Neural cell (in vitro differentiated cells): ENCODE results near the gene TRMT1. TPM values are rescaled to one million over a fixed set of nuclear protein-coding genes. Genes with fewer than 3 reads are reported as not detected.

Experiments
- H2AFZ ChIP-seq: fragments of 200-600, 300-800 bp; sonication (generic), shearing (Covaris generic); 2 replicates; pipeline ENCODE4 v1.6.0; 2014; ENCODE audit warnings: low read depth, mild to moderate bottlenecking, antibody characterized with exemption, low read length, moderate library complexity
- H3F3A ChIP-seq: fragments of 200-600 bp; shearing (Covaris generic); 2 replicates; pipeline ENCODE4 v1.6.1; 2016; ENCODE audit warnings: mild to moderate bottlenecking, moderate library complexity, mixed read lengths, antibody characterized with exemption, low read length; ENCODE audit not compliant: insufficient read depth, poor library complexity, severe bottlenecking
- H3K27ac ChIP-seq: fragments of 200-600, 300-800 bp; sonication (generic), shearing (Covaris generic); 2 replicates; pipeline ENCODE4 v1.5.1; 2014; ENCODE audit warnings: mild to moderate bottlenecking, low read length, moderate library complexity
- H3K27me3 ChIP-seq: fragments of 300-800, 200-600 bp; sonication (generic), shearing (Covaris generic); 2 replicates; pipeline ENCODE4 v1.6.0; 2014; ENCODE audit warnings: mild to moderate bottlenecking, low read depth, low read length, moderate library complexity; ENCODE audit not compliant: insufficient read depth
- H3K36me3 ChIP-seq: fragments of 300-800, 200-600 bp; sonication (generic), shearing (Covaris generic); 2 replicates; pipeline ENCODE4 v1.5.1; 2014; ENCODE audit warnings: mild to moderate bottlenecking, antibody characterized with exemption, low read length, moderate library complexity; ENCODE audit not compliant: insufficient read depth
- H3K4me2 ChIP-seq: fragments of 300-800, 200-600 bp; sonication (generic), shearing (Covaris generic); 2 replicates; pipeline ENCODE4 v1.6.0; 2014; ENCODE audit warnings: mild to moderate bottlenecking, low read length
- H3K4me3 ChIP-seq: fragments of 300-800, 200-600 bp; sonication (generic), shearing (Covaris generic); 2 replicates; pipeline ENCODE4 v1.5.1; 2014; ENCODE audit warnings: mild to moderate bottlenecking, low read length, moderate library complexity
- H3K79me2 ChIP-seq: fragments of 200-600 bp; shearing (Covaris generic); replicated peaks from 2 replicates; pipeline ENCODE4 v1.6.0; 2014; ENCODE audit warnings: mild to moderate bottlenecking, low read length, moderate library complexity; ENCODE audit not compliant: insufficient read depth
- H3K9ac ChIP-seq: fragments of 300-800, 200-600 bp; sonication (generic), shearing (Covaris generic); 2 replicates; pipeline ENCODE4 v1.6.1; 2016; ENCODE audit warnings: mild to moderate bottlenecking, low read length, mixed read lengths
- H3K9me2 ChIP-seq: fragments of 200-600 bp; shearing (Covaris generic); 2 replicates; pipeline ENCODE4 v1.6.1; 2016; ENCODE audit warnings: mild to moderate bottlenecking, low read length, mixed read lengths; ENCODE audit not compliant: insufficient read depth
- H3K9me3 ChIP-seq: fragments of 200-600, 300-800 bp; sonication (generic), shearing (Covaris generic); 2 replicates; pipeline ENCODE4 v1.6.1; 2016; ENCODE audit warnings: mild to moderate bottlenecking, mixed run types, low read length, moderate library complexity, mixed read lengths
- H4K20me1 ChIP-seq: fragments of 200-600 bp; shearing (Covaris generic); 2 replicates; pipeline ENCODE4 v1.6.1; 2016; ENCODE audit warnings: mild to moderate bottlenecking, mixed run types; ENCODE audit not compliant: insufficient read depth
- CTCF ChIP-seq: fragments of 450-650 bp; IDR thresholded peaks from 2 replicates; pipeline ENCODE4 v1.5.1; 2014; ENCODE audit warnings: antibody characterized with exemption, mild to moderate bottlenecking, moderate library complexity; ENCODE audit not compliant: poor library complexity, severe bottlenecking
- EP300 ChIP-seq: fragments of 450-650 bp; conservative IDR thresholded peaks from 2 replicates; pipeline ENCODE4 v1.6.1; 2014; ENCODE audit warnings: antibody characterized with exemption, mild to moderate bottlenecking, moderate library complexity; ENCODE audit not compliant: poor library complexity, severe bottlenecking
- EZH2 ChIP-seq: fragments of 200-600, 300-800 bp; shearing (Covaris generic), sonication (generic); IDR thresholded peaks from 2 replicates; pipeline ENCODE4 v1.6.1; 2014; ENCODE audit warnings: antibody characterized with exemption, low read length, borderline replicate concordance, mild to moderate bottlenecking; ENCODE audit not compliant: insufficient read depth, poor library complexity, severe bottlenecking
- MXI1 ChIP-seq: fragments of 450-650 bp; conservative IDR thresholded peaks from 2 replicates; pipeline ENCODE4 v1.6.1; 2014; ENCODE audit warnings: antibody characterized with exemption, mild to moderate bottlenecking; ENCODE audit not compliant: poor library complexity, severe bottlenecking
- POLR2AphosphoS5 ChIP-seq: IDR thresholded peaks from 2 replicates; pipeline ENCODE4 v1.6.1; 2012
- RAD21 ChIP-seq: fragments of 450-650 bp; conservative IDR thresholded peaks from 2 replicates; pipeline ENCODE4 v1.6.1; 2014; ENCODE audit warnings: antibody characterized with exemption, mild to moderate bottlenecking, moderate library complexity
- SMC3 ChIP-seq: fragments of 450-650 bp; conservative IDR thresholded peaks from 2 replicates; pipeline ENCODE4 v1.6.1; 2014; ENCODE audit warnings: antibody characterized with exemption, mild to moderate bottlenecking, moderate library complexity; ENCODE audit not compliant: poor library complexity
- TAF1 ChIP-seq: IDR thresholded peaks from 2 replicates; pipeline ENCODE4 v1.6.1; 2012; ENCODE audit warnings: low read depth
- polyA plus RNA-seq: library from polyadenylated mRNA; depleted of rRNA; stranded (reverse); fragments of >200 nt; gene quantifications from 2 replicates; pipeline ENCODE4 v1.2.3, GENCODE V29; 2014
- TF ChIP-seq, protein P1 (sequence below): IDR thresholded peaks from 2 replicates; pipeline ENCODE4 v1.6.1; 2012; ENCODE audit warnings: borderline replicate concordance

The TRMT1 gene
- polyA plus RNA-seq, 1 donor from 2014 or later: 94.4 TPM

GRCh38 chr19:13085666-13086065 is 30.9 kb downstream of the TRMT1 start:
- no peaks in the 10 kb centered on the region for H4K20me1 ChIP-seq
- H2AFZ ChIP-seq: no peak overlapping the region
- H3K4me3 ChIP-seq: no peak overlapping the region
- no peaks in the 10 kb centered on the region for H3K79me2 ChIP-seq
- no peaks in the 10 kb centered on the region for H3K9me3 ChIP-seq
- TF ChIP-seq CTCF (no peak), POLR2AphosphoS5 (no peak), SMC3 (no peak), MXI1 (no peak), EP300 (no peak), RAD21 (no peak), TAF1 (no peak), EZH2 (no peak)
- TF ChIP-seq, protein P1, sequence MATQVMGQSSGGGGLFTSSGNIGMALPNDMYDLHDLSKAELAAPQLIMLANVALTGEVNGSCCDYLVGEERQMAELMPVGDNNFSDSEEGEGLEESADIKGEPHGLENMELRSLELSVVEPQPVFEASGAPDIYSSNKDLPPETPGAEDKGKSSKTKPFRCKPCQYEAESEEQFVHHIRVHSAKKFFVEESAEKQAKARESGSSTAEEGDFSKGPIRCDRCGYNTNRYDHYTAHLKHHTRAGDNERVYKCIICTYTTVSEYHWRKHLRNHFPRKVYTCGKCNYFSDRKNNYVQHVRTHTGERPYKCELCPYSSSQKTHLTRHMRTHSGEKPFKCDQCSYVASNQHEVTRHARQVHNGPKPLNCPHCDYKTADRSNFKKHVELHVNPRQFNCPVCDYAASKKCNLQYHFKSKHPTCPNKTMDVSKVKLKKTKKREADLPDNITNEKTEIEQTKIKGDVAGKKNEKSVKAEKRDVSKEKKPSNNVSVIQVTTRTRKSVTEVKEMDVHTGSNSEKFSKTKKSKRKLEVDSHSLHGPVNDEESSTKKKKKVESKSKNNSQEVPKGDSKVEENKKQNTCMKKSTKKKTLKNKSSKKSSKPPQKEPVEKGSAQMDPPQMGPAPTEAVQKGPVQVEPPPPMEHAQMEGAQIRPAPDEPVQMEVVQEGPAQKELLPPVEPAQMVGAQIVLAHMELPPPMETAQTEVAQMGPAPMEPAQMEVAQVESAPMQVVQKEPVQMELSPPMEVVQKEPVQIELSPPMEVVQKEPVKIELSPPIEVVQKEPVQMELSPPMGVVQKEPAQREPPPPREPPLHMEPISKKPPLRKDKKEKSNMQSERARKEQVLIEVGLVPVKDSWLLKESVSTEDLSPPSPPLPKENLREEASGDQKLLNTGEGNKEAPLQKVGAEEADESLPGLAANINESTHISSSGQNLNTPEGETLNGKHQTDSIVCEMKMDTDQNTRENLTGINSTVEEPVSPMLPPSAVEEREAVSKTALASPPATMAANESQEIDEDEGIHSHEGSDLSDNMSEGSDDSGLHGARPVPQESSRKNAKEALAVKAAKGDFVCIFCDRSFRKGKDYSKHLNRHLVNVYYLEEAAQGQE: no peak
- no peaks in the 10 kb centered on the region for H3K27me3 ChIP-seq
- no peak overlapping the region for H3K27ac ChIP-seq
- H3K36me3 ChIP-seq: no peaks in the 10 kb centered on the region
- H3F3A ChIP-seq: no peaks in the 10 kb centered on the region
- H3K4me2 ChIP-seq: no peak overlapping the region
- H3K9me2 ChIP-seq: no peaks in the 10 kb centered on the region
- H3K9ac ChIP-seq: no peak overlapping the region

DNA sequence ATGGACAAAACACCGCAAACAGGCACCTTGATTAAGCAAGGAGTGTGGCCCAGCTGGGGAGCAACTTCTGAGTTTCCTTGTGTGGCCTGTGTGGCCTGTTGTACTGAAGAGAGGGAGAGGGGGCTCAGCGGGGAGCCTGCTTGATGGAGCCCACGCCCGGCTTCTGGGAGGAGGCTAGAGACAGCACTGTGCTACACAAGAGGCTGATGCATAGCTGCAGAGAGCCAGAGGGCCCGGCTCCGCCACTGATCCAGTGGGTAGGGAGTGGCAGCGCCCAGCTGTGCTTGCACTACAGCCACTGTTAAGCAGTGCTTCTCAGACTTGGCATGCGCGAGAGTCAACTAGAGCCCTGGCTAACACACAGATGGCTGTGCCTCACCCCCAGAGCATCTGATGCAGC is 32.9 kb downstream of the TRMT1 start:
- no peaks in the 10 kb centered on the region for H4K20me1 ChIP-seq
- H3F3A ChIP-seq: no peaks in the 10 kb centered on the region
- no peaks in the 10 kb centered on the region for H3K36me3 ChIP-seq
- H3K4me3 ChIP-seq: no peak overlapping the region
- no peak overlapping the region for H3K27ac ChIP-seq
- no peaks in the 10 kb centered on the region for H3K27me3 ChIP-seq
- no peak for TF ChIP-seq EZH2
- no peak for TF ChIP-seq MXI1
- TF ChIP-seq POLR2AphosphoS5: no peak
- no peak for TF ChIP-seq EP300
- TF ChIP-seq RAD21: no peak
- TF ChIP-seq, protein P1: no peak
- TF ChIP-seq TAF1: no peak
- no peak for TF ChIP-seq CTCF
- TF ChIP-seq SMC3: no peak
- no peak overlapping the region for H3K4me2 ChIP-seq
- H3K9ac ChIP-seq: no peak overlapping the region
- no peak overlapping the region for H2AFZ ChIP-seq
- no peaks in the 10 kb centered on the region for H3K9me3 ChIP-seq
- no peaks in the 10 kb centered on the region for H3K9me2 ChIP-seq
- H3K79me2 ChIP-seq: no peaks in the 10 kb centered on the region
